HG03520 (cell line): ENCODE measurements around the gene SLC12A4.

Source experiments
- ATAC-seq: cut with Tn5 transposase; IDR thresholded peaks from one replicate; pipeline ENCODE4 v1.9.1; 2021; ENCODE audit warnings: mild to moderate bottlenecking, moderate library complexity; ENCODE audit not compliant: unreplicated experiment

The SLC12A4 gene

DNA sequence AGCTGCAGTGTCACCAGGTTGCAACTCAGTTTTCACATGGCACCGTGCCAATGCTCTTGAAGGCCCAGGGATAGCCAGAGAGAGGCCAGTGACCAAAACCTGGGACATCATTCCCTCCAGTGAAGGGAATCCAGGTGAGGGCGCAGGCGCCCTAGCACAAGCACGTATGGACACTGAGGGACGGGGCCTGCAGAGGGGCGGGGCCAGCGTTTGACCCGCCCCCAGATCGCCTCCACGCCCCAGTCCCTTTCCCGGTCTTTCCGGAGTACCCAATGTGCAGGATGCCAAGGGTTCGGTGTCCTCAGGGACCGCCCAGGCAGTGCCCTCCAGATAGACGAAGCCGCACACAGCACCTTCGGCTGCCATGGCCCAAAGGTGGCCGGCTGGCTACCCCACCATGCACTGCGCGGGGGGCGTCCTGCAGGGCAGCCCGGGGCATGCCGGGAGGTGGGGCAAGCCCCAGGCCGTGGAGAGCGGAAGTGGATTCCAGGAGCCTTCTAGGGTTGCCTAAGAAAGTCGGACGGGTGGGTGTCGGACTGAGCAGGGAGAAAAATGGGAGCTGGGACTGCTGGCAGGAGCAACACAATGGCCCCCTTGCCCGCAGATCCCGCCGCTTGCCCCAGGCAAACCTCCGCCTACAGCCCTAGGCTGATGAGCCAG is 4.6 kb downstream of the SLC12A4 start:
- no peak for ATAC-seq

DNA sequence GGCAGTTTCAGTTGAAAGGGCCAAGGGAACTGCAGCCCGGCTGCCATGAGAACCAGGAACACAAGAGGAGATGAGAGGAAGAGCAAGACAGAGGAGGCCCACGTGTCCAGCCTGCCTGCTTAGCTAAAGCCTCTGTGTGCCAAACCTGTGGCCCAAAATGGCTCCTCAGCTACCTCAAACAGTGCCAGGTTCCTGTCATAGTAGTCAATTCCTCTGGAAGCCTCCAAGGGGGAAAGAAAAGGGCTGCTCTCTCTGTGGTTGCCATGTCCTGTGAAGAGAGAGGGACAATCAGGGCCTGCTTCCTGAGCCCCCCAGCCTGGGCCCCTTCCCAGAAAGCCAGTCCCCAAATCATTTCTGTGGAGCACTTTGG is 5.2 kb downstream of the SLC12A4 start:
- no peak for ATAC-seq

DNA sequence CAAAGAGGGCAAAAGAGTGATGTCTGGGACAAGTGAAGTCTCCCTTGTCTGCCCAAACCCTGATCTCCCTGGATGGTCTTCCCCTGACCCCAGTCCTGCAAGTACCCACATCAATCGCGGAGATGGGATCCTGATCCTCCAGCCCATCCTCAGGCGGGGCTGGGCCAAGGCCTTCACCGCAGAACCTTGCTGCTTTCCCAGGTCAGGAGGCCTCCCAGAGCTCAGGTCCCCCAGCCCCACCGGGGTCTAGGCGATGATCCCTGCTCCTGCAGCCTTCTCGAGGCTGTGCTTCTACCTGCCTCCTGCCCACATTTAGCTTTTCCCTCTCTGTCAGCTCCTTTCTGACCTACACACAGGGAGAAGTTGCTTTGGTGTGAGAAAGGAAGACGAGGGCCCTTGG is 6.3 kb downstream of the SLC12A4 start:
- no peak for ATAC-seq

DNA sequence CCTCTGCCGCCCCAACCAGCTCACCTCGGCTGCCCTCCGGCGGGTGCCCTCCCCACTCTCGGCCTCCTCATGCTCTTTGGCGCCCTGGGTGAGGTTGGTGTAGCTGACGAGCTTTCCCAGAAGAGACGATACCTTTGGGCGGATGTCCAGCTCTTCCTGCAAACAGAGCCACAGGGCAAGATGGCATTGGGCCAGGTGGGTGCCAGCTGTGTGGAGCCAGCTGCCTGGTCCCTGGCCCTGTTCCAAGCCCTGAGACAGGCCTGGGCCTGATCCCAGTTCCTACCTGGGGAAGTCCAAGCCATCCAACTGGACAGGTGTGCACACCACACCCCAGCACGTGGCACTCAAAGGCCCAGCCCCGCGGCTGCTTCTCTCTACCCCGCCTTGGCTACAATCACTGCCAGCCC is 6.9 kb downstream of the SLC12A4 start:
- no peak for ATAC-seq

DNA sequence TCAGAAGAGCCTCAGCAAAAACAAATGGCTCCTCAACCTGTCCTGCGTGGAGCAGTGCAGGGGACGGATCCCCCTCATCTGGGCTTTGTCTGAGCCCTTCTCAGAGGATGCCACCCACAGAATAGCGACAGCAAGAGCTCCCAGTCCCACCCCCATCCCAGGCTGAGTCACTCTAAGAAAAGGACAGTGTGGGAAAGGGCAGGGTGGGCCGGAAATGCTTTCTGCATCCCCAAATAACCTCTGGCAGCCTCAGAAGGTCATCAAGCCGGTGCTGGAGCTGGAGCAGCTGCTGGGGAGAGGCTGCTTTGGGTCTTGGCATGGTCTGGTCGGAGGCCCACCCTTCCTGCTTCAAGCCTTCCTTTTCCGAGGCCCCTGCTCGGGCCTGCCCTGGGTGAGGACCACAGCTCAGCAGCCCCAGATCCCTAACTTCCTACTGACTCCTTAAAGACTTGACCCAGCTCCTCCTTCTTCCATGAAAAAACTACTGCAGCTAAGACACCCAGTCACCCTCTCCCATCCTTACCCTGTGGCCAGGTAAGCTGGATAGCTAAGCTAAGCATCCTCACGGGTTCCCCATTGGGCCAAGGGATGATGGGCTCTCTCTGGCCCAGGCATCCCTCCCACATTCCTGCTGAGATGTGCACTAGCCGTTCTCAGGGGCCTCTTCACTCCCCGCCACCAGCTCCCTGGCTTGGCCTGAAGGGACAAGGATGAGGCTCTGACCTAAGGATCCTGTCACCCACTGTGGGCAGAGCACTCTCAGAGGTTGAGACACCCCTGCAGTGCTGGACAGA is 8.7 kb downstream of the SLC12A4 start:
- ATAC-seq = no peak

DNA sequence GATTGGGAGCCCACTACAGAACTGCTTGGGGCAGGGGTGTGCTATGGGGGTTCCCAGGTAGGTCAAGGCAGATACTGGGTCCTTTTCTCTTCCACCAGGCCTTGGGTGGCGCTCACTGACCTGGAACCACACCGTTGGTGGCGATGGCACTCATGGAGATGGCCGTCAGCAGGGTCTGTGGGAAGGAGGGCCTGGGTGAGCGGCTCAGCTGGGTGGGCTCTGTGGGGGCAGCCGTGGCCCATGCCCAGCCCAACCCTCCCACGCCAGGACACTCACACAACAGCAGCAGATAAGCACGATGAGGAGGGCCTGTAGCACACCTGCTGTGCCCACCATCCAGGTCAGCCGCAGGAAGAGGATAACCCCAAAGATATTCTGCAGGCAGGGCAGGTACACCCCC is 10.8 kb downstream of the SLC12A4 start:
- no peak for ATAC-seq

DNA sequence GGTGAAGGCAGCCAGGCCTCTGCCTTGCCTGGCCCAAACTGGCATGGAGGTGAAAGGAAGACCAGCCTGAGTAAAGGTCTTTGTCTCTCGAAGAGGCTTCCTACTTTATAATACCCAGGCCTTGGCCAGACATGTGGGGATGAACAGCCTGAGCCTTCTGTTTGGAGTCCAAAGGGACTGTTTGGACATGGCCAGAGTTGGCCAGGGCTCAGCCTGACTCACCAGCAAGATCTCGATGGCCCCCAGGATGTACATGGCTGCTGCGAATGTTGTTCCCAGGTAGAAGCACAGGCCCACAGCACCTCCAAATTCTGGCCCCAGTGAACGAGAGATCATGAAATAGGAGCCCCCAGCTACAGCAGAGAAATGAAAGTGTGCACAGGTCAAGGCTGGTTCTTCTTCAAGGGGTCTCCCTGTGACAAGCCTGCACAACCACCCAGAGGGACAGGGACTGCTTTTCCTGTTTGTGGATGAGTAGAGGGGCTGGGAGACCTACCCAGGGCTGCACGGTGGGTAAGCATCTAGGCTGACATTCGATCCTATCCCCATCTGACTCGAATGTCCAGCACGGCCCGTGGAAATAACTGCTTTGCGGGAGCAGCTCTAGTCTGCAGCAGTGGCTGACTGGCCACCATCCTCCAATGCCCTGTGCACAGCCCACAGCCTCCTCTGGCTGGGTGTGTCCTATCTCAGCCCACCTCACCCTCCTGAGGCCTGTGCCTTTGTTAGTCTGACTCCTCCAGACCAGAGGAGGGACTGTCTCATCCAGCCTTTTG is 13.8 kb downstream of the SLC12A4 start:
- no peak for ATAC-seq

DNA sequence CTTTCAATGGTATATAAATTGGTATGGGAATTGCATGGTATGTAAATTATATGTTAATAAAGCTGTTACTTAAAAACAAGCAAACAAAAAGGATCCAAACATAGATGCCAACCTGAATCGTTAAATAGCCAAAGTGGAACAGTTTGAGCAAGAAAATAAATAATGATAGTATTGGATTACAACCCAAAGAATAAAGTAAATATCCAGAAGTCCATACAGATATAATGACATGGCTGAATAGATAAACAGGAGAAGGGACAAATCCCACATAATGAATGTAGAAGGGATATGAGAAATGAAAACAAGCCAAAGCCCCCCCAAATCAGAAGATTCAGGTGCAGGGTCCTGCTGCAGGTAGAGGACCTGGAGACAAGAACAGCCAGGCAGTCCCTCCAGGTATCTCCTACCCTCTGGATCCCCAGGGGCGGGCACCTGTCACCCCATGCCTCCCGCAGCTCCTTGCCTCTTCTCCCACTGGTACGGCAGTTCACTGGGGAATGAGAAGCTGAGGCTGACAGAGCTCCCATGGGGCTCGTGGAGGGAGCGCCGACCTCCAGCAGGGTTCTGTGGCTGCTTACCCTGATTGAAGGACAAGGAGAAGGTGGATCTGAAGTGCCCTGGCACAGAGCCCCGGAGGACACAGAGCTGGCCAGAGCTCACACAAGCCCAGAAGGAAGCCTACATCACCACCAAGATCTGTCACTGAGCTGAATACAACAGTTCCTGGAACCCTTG is 14.6 kb downstream of the SLC12A4 start:
- ATAC-seq = no peak

DNA sequence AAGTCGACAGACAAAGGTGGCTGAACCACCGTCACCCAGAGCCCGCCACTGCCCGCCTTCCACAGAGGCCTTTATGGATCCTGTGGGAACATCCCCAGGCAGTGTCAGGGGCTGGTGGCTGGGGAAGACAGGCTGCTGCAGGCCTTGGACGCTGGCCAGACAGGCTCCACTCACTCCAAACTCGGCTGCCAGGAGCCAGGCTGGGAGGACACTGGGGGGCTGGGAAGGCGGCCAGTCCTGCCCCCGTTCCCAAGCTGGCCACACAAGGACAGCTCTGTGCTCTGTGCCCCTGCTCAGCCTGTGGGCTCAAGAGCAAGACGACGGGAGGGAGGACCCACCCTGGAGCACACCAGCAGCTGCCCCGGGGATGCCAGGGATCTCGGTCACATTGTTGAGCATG is 17.0 kb downstream of the SLC12A4 start:
- no peak for ATAC-seq

DNA sequence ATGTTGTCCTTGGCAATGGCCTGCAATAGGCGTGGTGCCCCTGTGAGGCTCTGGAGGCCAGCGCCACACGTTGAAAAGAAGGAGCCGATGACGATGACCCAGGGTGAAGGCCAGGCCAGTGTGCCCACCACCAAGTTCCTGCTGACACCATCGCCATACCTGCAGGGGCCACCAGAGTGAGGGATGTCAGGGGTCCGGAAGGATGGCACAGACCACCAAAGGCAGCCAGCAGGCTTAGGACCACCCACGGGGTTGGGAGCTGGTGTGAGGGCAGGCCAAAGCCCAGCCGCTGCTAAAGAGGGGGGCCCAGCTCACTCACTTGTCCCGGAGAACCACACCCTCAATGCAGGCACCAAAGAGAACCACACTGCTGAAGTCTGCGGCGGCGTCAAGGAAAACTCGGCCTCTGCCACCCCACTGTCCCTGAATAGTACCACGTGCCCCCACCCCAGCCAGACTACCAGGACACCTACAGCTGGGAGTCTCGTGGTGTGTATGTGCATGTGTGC is 18.0 kb downstream of the SLC12A4 start:
- no peak for ATAC-seq

DNA sequence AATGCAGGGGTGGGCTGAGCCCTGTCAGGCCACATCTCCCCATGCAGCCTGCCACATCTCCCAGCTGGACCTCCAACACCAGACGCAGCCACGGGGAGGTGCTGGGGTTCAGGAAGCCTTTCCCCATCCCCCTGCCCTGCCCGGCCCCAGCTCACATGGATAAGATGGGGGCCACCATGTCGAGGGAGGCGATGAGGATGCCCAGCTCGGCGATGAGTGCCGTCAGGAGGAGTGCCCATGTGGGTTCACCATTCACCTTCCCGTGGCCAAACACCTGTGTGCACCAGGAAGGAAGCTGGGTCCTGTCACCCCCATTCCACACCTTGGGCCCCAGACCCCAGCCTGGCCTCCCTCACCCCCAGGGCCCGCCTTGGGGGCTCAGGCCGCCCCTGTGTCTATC is 18.8 kb downstream of the SLC12A4 start:
- no peak for ATAC-seq

DNA sequence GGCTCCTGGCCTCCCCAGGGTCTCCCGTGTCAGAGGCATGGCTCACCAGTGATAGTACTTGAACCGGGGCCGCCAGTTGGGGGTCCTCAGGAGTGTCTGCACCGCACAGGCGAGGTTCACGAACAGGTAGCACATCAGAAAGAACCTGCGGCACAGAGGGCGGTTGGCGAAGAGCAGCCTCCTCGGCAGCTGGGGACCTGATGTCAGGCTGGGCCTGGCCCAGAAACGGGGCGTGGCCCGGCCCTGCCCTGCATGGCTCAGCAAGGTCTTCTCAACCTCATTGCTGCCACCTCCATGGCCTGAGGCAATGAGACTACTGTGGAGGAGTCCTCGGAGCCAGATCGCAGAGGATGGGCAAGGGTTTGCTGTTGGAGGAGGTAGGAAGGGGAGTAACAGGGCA is 20.4 kb downstream of the SLC12A4 start:
- ATAC-seq = no peak

DNA sequence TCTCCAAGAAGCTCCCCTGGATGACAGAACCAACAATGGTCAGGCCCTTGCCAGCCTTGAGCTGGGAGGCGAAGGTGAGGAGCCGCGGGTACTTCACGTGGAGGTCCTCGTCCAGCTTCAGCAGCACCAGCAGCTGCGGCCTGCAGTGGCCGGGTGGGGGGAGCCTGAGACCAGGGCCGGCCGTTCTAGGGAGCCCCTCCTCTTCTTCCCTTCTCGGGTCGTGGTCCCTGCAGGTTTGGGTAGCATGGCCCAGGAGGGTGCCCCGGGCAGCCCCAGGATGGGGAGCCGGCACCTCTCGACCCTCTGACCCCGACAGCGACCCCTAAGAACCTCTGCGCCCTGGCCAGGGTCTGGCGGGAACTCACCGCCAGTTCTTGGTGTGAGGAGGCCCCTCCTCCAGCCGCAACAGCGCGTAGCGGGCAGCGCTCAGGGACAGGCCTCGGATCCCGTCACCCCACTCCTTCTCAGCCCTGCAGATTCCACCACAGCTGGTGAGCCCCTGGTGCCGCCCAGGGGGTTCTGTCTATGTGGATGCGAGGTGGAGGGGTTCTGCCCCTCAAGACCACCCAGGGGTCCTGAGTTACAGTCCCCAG is 21.4 kb downstream of the SLC12A4 start:
- no peak for ATAC-seq

DNA sequence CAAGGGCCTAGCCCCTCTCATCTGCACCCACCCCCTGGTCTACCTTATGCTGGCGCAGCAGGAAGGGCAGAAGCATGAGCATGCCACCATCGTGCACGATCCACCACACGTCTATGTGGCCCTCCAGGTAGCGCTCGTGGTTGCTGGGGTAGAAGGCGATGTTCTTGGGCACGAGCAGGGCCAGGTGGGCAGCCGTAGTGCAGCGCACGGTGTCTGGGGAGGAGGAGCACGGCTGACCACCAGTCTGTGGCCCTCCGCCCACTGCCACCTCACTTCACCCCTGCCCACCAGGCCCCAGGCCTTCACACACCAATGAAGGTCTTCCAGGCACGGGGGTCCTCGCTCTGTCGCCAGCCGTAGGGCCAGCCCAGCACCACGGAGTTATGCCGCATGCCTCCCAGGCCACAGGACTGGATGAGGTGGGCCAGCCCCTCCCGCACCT is 22.3 kb downstream of the SLC12A4 start:
- no peak for ATAC-seq

DNA sequence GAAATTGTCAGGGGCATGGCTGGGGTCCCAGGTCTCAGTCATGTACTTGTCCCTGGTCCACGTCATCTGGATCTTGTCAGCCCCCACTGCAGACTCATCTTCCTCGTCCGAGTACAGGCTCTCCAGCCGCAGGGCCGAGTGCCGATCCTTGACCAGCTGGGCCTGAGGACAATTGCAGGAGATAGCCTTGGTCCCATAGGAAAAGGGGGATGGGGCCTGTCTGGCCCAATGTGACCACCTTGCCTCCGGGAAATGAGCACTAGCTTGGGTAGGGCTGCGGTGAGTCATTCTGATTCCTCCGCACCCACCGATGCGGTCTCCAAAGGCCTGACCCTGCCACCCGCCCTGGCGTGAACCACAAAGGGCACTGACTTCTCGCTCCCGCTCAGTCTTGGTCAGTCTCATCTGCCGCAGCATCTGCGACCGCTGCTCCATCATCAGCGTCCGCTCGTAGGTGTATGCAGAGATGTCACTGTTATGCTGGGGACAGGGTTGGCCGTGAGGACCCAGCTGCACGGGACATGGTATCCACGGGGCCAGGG is 23.0 kb downstream of the SLC12A4 start:
- ATAC-seq = no peak

DNA sequence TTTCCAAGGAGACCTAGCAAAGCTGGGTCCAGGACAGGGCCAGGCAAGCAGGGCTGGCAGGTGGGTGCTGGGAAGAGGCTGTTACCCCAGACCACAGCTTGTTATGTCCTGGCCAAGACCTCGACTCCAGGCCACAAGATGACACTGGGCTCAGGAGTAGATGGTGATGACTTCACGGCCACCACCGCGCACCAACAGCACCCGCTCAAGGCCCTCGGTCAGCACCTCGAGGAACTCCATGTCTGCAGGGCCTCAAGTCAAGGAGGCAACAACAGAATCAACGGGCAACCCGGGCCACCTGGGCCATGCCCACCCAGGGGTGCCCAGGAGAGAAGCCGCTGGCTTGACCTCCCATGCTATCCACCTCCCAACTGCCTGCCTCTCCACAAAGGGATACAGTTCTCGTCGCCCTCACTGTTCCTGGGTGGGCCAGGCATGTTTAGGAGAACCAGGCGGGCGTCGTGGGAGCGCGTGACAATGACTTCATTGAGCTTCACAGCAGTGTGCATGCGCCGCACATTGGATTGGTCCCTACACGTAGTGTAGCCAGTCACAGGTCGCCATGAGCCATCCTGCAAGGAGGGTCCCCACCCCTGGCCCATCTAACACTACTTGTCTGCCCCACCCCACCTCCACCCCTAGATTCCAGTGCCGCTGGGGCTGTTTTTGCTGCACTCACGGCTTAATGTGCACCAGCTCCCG is 23.6 kb downstream of the SLC12A4 start:
- no peak for ATAC-seq

DNA sequence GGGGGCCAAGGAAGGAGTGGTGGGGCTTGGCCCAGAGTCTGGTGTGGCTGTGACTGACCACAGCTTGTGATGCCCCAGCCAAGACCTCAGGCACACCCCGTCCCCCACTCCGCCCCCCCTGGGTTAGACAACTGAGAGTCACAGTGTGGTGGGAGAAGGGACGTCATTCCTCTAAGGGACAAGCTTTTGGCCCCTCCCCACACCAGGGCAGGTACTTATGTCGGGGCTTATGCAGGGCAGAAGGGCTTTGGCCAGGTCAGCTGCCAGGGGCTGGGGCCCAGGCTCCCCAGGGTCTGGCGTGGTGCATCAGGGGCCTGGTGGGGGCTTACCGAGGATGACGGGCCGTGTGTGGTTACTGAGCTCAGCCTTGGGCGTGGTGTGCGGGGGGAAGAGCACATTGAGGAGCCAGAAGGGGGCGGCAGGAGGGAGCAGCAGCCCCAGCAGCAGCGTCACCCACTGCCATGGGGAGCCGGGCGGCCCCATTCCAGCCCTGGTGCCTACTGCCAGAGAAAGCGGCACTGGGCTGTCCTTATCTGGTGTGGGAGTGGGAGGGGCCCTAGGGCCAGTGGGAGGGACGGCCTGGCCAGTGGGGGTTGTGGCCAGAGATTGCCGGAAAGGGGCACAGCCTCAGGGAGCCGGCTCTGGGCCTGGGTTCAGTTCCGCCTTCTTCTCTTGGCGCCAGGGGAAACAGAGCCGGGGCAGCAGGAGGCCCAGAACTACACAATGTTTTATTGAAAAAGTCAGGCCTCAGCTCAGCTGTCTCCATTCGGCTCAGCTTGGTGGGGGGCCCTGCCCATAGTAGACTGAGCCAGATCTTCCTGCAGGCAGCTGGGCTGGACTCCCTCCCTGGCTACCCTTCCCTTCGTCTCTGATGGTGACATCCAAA is 24.6 kb downstream of the SLC12A4 start, which contains the start of gene LCAT:
TSS of gene LCAT (minus strand) at position 502 of the 886 bp plus-strand sequence. CDS start at position 483, 19 bp downstream.
- no peak for ATAC-seq

DNA sequence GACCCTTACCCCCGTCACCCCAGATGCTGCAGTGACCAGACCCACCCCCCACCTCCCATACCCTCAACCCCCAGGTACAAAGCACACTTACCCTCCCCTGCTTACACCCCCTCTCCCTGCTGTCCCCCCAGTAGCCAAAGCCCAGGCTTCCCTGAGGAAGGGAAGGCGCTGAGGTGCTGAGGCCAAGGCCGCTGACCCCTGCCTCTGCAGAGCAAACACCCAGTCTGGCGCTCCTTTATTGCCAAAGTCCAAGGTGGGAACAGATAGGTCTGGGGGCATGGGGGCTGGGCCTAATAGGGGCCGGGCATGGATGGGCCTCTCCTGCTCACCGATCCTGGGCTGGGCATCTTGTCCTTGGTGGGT is 25.2 kb downstream of the SLC12A4 start:
- no peak for ATAC-seq
